Middle frontal gyrus (tissue), 1 donor: ENCODE results near the gene PAWR.
"Not testable (repeated sequence)": the region's sequence is repeated elsewhere in the genome, so short reads cannot be mapped to it uniquely, and the experiment has no call there.

Source experiments
- DNase-seq: peaks from one replicate; pipeline ENCODE4 v3.0.0-alpha.2; 2015; ENCODE audit warnings: low spot score; ENCODE audit errors: extremely low spot score

Gene PAWR

GRCh38 chr12:79592865-79593264, 97.9 kb downstream of the PAWR start:
- DNase-seq, result no peak

DNA sequence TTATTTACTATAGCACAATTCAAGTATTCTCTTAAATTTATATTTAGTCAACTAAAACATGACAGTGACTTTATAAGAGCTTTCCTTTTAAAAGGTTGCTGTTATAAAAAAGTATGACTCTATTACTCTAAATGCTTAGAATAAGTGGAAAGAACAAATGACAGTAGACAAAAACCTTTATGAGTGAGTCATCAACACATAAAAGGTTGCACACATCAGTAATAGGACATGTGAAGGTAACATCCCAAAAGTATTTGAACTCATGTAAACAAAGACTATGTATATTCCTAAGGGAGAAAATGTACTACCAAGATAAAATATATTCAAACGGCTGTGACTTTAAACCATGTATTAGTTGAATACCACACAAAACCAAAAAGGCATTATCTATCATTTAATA, 98.8 kb downstream of the PAWR start:
- DNase-seq, result no peak

GRCh38 chr12:79590751-79591150, 100.0 kb downstream of the PAWR start:
- no peak for DNase-seq

DNA sequence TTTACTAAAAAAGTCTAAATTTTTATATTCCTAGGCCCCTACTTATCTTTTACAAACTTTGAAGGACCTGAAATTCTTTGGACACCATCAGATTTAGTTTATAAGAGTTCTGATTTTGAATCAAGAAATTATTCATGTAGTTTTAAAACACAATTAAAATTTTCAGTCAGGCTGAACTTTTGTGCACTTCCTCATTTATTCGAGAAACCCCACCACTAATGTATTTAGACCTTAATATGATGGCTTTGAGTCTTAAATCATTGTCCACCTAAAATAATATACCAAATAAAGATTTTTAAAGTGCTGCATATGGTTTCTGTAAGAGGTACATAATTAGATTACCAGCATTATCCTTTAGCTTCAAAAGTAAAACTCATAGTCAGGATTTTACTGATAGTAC, 103.4 kb downstream of the PAWR start:
- no peak for DNase-seq

DNA sequence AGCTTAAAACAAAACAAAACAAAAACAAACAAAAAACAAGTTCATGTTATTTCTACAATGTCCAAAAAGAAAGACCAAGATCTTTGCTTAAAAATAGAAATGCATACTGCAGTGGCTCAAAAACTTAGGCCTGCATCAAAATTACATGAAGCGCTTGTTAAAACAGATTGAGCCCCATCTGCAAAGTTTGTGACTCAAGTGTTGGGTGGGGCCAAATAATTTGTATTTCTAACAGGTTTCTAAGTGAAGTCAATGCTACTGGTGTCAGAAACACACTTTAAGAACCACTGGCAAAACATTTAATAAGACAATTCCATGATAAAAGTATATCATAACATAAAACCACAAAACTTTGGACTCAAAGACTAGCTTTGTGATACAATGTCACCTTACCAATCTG, 105.6 kb downstream of the PAWR start:
- DNase-seq, result no peak

- no peak for DNase-seq
Observed at GRCh38 chr12:79573820-79574219, 116.9 kb downstream of the PAWR start.

DNA sequence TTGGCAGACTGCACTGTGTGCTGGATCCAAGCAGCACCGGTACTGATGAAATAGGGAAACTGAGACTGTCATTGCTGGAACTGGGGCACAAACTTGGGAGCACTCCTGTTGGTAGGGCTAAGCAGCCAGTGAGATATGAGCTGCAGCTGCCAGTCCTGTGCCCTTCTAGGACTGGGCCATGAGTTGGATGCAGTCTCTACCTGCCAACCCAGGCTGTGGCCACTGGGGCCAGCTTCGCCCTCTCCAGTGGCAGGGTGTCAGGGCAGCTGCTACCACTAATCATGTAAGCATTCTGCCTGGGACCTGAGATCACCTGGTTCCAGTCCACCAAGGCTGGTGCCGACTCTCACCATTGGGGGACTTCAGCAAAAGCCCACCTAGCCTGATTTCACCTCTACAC, 121.1 kb downstream of the PAWR start:
- DNase-seq, result no peak

- DNase-seq, result no peak
Observed at GRCh38 chr12:79567175-79567563, 123.6 kb downstream of the PAWR start.

DNA sequence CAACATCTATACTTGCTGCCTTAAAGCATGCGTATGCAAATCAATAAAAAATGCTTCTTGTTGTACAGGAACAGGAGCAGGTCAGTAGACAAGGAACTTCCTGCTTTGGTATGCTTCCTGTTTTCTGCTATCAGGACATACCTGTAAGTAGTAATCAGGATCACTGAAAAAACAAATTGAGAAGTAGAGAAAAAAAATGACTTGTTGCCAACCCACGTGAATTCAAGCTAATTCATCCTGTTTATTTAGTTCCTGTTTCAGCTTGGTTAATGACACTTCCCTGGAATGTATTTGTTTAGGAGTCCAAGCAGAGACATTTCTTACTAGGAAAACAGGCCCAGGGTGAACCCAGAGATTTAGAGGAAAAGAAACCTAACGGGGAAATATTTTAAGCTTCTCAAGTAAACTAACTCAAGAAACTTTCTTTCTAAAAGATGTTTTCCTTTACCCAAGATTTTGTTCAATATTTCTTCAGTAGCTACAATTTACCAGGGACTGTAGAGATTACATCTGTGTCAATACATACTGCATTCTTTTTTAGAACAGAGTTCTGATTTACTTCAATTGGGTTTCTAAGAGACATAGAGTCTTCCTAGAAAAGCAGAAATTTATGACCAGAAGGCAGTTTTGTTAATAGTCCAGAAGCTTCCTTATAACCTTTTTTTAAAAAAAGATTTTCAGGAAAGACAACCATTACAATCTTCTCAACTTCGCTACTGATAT, 124.2 kb downstream of the PAWR start:
- DNase-seq, result no peak

DNA sequence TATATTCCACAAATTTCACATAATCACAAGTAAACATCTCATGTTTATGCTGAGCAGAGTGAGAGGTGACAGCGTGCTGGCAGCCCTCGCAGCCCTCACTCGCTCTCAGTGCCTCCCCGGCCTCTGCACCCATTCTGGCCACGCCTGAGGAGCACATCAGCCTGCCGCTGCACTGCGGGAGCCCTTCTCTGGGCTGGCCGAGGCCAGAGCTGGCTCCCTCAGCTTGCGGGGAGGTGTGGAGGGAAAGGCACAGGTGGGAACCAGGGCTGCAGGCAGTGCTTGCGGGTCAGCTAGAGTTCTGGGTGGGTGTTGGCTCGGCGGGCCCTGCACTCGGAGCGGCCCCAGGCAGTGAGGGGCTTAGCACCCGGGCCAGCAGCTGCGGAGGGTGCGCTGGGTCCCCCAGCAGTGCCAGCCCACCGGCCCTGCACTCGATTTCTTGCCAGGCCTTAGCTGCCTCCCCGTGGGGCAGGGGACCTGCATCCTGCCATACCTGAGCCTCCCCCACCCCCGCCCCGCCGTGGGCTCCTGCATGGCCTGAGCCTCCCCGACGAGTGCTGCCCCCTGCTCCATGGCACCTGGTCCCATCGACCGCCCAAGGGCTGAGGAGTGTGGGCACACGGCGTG, 125.9 kb downstream of the PAWR start:
- DNase-seq, result not testable (repeated sequence)

GRCh38 chr12:79563021-79563740, 127.6 kb downstream of the PAWR start:
- no peak for DNase-seq

- no peak for DNase-seq
Observed at GRCh38 chr12:79561401-79562132, 129.2 kb downstream of the PAWR start.

- no peak for DNase-seq
Observed at GRCh38 chr12:79560225-79560889, 130.4 kb downstream of the PAWR start.

DNA sequence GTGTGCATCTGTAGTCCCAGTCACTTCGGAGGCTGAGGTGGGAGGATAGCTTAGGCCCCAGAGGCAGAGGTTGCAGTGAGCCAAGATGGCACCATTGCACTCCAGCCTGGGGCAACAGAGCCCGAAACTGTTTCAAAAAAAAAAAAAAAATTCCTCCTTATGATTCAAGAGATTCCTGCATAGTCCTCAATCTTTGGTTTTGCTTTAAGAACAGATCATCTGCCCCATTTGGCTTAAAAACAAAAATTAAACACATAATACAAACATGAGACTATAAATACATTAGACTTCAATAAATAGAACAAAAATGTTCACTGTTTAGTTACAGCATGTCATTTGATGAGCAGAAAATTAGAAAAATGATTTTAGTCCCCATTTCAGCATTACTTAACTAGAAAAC, 131.2 kb downstream of the PAWR start:
- no peak for DNase-seq

- no peak for DNase-seq
Observed at GRCh38 chr12:79558924-79559469, 131.8 kb downstream of the PAWR start.

GRCh38 chr12:79557690-79558315, 133.0 kb downstream of the PAWR start:
- no peak for DNase-seq

DNA sequence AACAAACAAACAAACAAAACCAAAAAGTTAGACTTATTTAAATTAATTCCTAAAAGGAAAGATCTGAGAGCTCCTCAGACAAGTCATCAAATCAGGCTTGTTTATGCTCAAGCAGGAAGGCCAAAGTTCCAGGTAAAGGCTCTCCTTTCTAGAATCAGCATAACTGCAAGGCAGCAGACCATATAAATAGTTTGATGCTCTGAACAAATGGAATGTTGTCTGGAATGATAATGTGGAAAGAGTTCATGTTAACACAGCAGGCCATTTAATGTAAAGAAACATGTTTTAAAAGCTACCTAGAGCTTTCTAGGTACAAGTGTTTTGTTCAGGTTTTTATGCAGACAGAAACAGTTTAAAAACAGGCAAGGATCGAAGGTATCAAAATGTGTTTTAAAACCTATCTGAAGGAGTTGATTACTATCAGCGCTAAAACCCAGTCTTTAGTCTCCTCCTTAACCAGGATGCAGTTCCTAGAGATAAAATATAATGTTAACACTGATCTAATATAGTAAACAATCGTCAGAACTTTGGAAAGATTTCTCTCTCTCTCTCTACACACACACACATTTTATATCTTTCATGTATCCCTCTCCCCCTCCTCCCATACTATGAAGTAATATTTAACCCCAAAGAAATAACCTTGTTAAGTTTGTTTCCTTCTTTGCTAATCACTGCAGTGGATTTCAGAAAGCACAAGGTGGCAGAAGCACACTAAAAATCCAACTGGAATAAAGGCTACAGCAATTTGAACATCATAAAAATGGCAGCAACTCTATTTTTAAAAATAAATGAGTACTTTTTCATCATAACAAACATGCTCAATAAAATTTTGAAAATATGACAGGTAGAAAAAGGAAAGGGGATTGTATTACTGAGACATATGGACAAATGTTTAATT, 135.5 kb downstream of the PAWR start:
- DNase-seq, result no peak

DNA sequence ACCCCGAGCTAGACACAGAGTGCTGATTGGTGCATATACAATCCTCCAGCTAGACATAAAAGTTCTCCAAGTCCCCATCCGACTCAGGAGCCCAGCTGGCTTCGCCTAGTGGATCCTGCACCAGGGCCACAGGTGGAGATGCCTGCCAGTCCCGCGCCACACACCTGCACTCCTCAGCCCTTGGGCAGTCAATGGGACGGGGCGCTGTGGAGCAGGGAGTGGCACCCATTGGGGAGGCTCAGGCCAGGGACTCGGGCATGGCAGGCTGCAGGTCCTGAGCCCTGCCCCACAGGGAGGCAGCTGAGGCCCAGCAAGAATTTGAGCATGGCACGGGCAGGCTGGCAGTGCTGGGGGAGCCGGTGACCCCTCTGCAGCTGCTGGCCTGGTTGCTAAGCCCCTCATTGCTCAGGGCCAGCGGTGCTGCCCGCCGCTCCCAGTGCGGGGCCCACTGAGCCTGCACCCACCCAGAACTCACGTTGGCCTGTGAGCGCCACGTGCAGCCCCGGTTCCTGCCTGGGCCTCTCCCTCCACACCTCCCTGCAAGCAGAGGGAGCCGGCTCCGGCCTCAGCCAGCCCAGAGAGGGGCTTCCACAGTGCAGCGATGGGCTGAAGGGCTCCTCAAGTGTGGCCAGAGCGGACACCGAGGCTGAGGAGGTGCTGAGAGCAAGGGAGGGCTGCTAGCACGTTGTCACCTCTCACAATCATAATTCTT, 136.7 kb downstream of the PAWR start:
- no peak for DNase-seq

DNA sequence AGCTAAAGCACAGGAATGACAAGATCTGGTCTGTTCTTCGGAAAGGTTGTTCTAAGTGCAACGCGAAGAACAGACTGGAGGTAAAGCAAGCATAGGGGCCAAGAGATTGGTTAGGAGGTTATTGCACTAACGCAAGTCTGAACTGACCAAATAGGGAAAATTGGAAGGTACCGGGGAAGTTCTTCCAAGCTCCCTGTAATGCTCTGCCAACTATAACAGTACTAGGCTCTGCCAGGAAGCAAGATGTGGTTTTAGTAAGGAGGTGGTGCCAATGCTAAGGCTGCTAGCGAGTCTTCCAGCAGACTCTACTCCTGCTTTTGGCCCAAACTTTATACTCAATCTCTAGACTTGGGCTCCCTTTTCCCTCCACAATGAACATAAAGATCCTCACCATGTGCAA, 138.6 kb downstream of the PAWR start:
- no peak for DNase-seq
